Measurements from ENCODE around the gene GPR132. TPM values are rescaled to one million over a fixed set of nuclear protein-coding genes. Genes with fewer than 3 reads are reported as not detected.

Gene GPR132
- total and polyA plus RNA-seq, 2 of the 13 experiments (the other 11 are each of a cell fraction or from before 2014, with no cell fraction given) = not detected

DNA sequence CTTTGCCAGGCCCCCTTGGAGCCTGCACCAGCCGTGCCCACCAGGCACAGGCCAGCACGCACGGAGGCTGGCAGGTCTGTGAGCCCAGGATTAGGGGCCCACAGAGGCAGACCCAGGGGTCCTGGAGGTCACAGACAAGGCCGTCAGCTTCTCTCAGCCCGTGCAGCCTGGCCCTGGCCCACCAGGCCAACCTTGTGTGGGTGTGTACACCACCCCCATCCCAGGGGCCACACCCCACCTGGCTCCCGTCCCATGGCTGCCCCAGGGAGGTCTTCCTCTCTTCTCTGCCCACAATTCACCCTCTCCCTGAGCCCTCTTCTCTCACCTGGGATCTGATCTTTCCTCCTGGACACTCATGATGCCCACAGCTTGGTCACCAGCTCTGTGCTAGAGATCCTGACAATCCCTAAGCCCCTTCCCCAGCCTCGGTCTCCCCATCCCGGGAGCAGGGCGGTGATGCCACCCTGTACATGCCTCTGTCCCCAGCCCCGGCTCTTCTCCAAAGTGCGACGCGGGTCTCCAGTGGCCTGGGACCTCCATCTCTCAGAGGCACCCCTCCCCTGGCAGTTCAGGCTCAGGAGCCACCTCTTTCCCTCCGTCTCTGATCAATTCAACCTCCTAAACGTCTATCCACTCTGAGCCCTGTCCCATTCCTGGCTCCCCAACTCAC lies 31.1 kb upstream of the GPR132 start:
- DNase-seq (ENCODE audit: low spot score) (no peak), FAIRE-seq (no peak), ATAC-seq (no peak)
- H2AFZ ChIP-seq (ENCODE audit: low read length) = no peak overlapping the region
- H3K4me2 ChIP-seq (ENCODE audit: low read depth, low read length) = no peak overlapping the region
- peaks cover 5 to 39% of the 10 kb centered on the region in 2 experiments; a peak in 4 of 5 replicates for H3K27me3 ChIP-seq (ENCODE audit: control insufficient read depth in 1 of 2, insufficient read depth in 2 of 2, low read length in 2 of 2)
- peaks cover 3% of the 10 kb centered on the region; the same call in 1 of the 2 replicates for H3K9me3 ChIP-seq (ENCODE audit: low read length)
- in situ Hi-C loops (cut with HindIII; ENCODE audit: extremely low pct_ligation_motif_present, low pct_unique_long_range_greater_than_20kb) = loop anchor here (10.0 kb wide), 1 partner anchor 48 kb away; no protein-coding TSS in a partner anchor
- ChIA-PET POLR2A (no interaction called here), CTCF (ENCODE audit: low intra/inter-chr PET ratio, low total read pairs) (no interaction called here)
- BruUV-seq (replicated peaks) = no TSS peak
- H3K27ac ChIP-seq (ENCODE audit: extremely low read length, insufficient read depth, low read length) = no peak overlapping the region
- intact Hi-C loops (cut with micrococcal nuclease; ENCODE audit: unreplicated experiment) = no loop called here
- H3K4me3 ChIP-seq (replicated peaks in 1 of 3; ENCODE audit: insufficient read depth in 1 of 3, low read depth in 2 of 3, low read length in 3 of 3) = no peak overlapping the region
- H4K20me1 ChIP-seq (ENCODE audit: insufficient read depth, low read length) = no peaks in the 10 kb centered on the region
- H3K4me1 ChIP-seq (ENCODE audit: insufficient read depth, low read length) = peaks cover 22% of the 10 kb centered on the region
- H3K9ac ChIP-seq (ENCODE audit: insufficient read depth, low read depth, low read length) = no peak overlapping the region
- WGBS (ENCODE audit: low lambda C conversion rate) = 35% methylated on average over 13 of the region's 15 CpGs
- no peaks in the 10 kb centered on the region for H3K79me2 ChIP-seq (ENCODE audit: insufficient read depth, low read length)
- TF ChIP-seq POLR2A (IDR thresholded peaks at IDR 0.05; ENCODE audit: insufficient read depth in 1 of 2, low read depth in 2 of 2, low read length in 2 of 2) (no peak), ZC3H13 (CRISPR knock-in tag; IDR thresholded peaks at IDR 0.05) (no peak), TMF1 (CRISPR knock-in tag; IDR thresholded peaks at IDR 0.05; ENCODE audit: low read depth) (no peak), TCF7L2 (IDR thresholded peaks at IDR 0.05; ENCODE audit: low read depth, low read length) (no peak), ZNF720 (CRISPR knock-in tag; IDR thresholded peaks at IDR 0.05) (no peak), BCL3 (CRISPR knock-in tag; IDR thresholded peaks at IDR 0.05) (no peak)
- TF ChIP-seq, protein P1, sequence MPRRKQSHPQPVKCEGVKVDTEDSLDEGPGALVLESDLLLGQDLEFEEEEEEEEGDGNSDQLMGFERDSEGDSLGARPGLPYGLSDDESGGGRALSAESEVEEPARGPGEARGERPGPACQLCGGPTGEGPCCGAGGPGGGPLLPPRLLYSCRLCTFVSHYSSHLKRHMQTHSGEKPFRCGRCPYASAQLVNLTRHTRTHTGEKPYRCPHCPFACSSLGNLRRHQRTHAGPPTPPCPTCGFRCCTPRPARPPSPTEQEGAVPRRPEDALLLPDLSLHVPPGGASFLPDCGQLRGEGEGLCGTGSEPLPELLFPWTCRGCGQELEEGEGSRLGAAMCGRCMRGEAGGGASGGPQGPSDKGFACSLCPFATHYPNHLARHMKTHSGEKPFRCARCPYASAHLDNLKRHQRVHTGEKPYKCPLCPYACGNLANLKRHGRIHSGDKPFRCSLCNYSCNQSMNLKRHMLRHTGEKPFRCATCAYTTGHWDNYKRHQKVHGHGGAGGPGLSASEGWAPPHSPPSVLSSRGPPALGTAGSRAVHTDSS (CRISPR knock-in tag; conservative IDR thresholded peaks at IDR 0.05) = no peak
- no peaks in the 10 kb centered on the region for H3K36me3 ChIP-seq (replicated peaks in 1 of 2; ENCODE audit: control insufficient read depth in 1 of 2, insufficient read depth in 2 of 2, low read length in 2 of 2)

All from HepG2 (cell line).